GM10266 (cell line): ENCODE results near the gene DSG2.

Source experiments
- DNase-seq: peaks from one replicate; pipeline ENCODE4 v3.0.0; 2012; ENCODE audit errors: extremely low spot score
- TF ChIP-seq, protein P1 (sequence below): IDR thresholded peaks from 2 replicates; pipeline ENCODE4 v1.5.1; 2012; ENCODE audit warnings: mild to moderate bottlenecking, low read depth; ENCODE audit not compliant: control insufficient read depth, insufficient read depth; ENCODE audit errors: missing control alignments

DSG2 gene

DNA sequence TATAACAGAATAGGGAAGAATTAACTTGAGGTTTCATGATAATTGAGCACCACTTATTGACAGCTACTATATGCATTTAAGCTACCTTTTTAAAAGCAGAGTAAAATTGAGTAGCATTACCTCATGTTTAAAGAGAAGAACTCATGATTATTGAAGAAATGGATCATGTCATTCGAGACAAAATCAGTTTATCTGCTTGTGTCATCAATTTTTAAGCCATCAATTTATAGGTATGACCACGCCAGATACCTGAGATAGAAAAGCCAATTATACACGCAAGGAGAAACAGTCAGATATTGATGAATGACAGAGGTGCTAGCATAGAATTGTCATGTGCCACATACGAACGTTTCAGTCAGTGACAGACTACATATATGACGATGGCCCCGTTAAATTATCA is 28.4 kb downstream of the DSG2 start:
- TF ChIP-seq, protein P1, sequence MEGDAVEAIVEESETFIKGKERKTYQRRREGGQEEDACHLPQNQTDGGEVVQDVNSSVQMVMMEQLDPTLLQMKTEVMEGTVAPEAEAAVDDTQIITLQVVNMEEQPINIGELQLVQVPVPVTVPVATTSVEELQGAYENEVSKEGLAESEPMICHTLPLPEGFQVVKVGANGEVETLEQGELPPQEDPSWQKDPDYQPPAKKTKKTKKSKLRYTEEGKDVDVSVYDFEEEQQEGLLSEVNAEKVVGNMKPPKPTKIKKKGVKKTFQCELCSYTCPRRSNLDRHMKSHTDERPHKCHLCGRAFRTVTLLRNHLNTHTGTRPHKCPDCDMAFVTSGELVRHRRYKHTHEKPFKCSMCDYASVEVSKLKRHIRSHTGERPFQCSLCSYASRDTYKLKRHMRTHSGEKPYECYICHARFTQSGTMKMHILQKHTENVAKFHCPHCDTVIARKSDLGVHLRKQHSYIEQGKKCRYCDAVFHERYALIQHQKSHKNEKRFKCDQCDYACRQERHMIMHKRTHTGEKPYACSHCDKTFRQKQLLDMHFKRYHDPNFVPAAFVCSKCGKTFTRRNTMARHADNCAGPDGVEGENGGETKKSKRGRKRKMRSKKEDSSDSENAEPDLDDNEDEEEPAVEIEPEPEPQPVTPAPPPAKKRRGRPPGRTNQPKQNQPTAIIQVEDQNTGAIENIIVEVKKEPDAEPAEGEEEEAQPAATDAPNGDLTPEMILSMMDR: no peak
- DNase-seq: no peak

DNA sequence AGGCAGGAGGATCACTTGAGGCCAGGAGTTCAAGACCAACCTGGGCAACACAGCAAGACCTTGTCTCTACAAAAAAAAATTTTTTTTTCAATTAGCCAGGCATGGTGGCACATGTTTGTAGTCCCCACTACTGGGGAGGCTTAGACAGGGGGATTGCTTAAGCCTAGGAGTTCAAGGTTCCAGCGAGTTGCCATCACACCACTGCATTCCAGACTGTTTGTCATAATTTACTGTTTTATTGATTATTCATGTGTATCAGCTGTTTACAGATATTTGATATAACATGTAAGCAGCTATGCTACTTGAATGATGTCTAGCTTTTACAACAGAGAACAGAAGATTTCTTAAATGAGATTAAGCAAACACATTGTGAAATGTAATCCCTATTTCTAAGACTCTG is 35.3 kb downstream of the DSG2 start:
- TF ChIP-seq, protein P1: no peak
- DNase-seq: no peak

DNA sequence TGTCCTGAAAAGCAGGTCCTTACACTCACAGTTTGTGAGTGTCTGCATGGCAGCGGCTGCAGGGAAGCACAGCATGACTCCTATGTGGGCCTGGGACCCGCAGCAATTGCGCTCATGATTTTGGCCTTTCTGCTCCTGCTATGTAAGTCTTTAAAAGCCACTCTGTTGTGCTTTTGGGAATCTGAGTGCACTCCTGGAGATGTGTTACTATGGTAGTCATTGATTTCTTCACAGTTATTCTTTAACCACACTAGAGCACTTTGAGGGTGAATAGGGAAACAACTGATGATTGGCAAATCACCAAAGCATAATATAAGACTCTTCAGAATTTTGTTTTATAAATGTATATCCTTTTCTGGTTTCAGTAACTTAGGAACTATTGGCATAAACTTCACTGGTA is 40.9 kb downstream of the DSG2 start:
- TF ChIP-seq, protein P1: no peak
- DNase-seq: no peak

DNA sequence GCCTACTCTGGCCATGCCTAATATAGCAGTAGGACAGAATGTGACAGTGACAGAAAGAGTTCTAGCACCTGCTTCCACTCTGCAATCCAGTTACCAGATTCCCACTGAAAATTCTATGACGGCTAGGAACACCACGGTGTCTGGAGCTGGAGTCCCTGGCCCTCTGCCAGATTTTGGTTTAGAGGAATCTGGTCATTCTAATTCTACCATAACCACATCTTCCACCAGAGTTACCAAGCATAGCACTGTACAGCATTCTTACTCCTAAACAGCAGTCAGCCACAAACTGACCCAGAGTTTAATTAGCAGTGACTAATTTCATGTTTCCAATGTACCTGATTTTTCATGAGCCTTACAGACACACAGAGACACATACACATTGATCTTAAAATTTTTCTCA is 48.5 kb downstream of the DSG2 start:
- DNase-seq: no peak

DNA sequence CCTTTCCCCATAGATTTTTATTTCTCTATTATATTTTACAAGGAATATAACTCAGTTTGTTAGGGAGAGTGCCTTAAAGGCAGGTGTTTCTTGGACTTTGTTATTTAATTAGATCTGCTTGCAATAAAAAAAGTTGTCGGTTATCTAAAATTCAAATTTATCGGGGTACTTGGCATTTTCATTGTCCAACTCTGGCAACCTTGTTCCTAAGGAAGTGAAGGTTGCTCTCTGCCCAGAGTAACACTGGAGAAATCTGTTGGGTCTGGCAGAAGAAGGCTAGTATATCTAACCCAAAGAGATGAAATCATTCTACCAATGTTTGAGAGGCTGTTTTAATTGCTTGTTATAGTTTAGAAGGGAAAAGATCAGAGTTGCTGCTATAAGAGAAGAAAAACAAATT is 50.9 kb downstream of the DSG2 start:
- DNase-seq: no peak
- TF ChIP-seq, protein P1: no peak

More for the DNA sequence above, 48.5 kb downstream of the DSG2 start:
- TF ChIP-seq, protein P1: no peak

DNA sequence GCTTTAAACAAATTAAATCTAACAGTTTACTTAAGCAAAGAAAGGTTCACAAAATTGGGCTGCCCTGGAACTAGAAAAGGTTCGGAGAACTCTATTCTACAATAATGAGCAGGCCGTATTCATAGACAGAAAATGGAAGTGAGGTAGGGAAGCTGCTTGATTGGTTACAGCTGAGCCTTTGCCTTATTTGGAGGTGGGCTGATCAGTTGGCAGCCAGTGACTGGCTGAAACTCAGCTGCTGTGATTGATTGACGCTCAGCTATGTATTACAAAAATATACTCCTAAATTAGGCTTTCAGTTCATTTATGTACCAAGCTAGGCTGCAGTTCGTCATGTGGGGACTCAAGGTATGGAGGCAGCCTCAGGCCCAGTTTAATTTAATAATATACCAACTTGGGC is 51.4 kb downstream of the DSG2 start:
- TF ChIP-seq, protein P1: no peak
- DNase-seq: no peak

DNA sequence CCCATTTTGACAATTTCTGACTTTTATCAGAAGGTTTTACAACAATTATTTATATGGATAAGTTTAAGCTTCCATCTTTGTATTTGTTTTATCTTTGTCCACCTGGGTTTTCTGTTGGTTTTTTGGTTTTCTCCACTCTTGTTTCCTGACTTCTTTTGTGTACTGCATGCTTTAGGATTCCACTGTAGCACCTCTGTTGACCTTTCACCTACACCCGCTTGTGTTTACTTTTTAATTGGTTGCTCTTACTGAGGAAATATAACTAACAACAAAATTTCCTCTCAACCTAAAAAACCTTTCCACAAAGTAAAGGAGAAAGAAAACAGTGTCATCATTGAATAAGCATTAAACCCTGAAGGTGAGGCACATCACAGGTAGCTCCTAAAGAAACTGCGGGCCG is 53.9 kb downstream of the DSG2 start:
- DNase-seq: no peak
- TF ChIP-seq, protein P1: no peak

DNA sequence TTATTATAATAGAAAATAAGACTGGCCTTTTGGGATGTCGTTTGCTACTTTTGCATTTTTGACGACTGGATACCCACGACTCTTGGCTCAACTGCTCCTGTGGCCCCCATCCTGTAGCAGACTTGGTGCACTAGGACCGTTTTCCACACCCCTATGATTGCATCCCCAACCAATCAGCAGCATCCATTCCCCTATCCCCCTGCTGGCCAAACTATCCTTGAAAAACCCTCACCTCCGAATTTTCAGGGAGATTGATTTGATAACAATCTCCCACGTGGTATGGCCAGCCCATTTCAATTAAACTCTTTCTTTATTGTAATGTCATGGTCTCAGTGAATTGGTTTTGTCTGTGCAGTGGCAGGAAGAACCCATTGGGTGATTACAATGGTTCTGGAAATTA is 55.8 kb downstream of the DSG2 start:
- no peak for DNase-seq
- TF ChIP-seq, protein P1: no peak
